NCI-H146 (cell line): ENCODE data around the gene MET.
A peak's percentile ranks its signal among the peaks of the same experiment; 100 is the strongest.

ENCODE experiments used
- DNase-seq: peaks from one replicate; lab custom pipeline; 2025; lab: John Stamatoyannopoulos, UW

The MET gene

GRCh38 chr7:116783666-116784318 is 111.8 kb downstream of the MET start:
- DNase-seq, result no peak

DNA sequence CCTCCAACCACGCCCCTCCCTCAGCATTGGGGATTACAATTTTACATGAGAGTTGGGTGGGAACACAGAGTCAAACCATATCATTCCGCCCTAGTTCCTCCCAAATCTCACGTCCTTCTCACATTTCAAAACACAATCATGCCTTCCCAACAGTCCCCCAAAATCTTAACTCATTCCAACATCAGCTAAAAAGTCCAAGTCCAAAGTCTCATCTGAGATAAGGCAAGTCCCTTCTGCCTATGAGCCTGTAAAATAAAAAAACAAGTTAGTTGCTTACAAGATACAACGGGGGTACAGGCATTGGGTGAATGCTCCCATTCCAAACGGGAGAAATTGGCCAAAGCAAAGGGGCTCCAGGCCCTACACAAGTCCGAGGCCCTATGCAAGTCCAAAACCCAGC is 112.7 kb downstream of the MET start:
- DNase-seq, result no peak

- no peak for DNase-seq
Observed at GRCh38 chr7:116785843-116786242, 113.8 kb downstream of the MET start.

DNA sequence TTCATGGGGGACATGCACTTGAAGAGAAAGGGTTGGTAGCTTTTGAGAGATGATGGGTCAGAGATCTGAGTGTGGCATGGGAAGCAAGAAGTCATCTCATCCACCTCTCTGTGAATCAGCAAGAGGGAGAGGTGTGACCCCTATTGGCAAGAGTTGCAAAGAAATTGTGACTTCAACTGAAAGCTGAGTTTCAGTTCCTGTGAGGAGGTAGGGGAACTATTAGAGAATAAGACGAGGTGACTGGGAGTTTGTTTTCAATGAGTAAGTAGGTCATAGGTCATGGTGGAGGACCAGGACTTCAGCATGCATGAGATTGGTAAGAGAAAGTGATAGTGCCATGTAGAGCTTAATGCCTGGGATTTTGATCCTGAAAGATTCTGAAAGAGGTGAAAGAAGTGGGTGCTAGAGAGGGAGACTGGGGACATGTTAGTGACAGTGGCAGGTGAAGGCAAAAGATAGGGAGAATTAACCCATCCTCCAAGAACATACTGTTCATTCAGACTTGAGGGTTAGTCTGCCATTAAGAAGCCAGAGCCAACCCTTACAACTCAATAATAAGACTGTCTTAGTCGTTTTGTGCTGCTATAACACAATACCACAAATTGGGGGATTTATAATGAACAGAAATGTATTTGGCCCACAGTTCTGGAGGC is 114.9 kb downstream of the MET start:
- DNase-seq, result no peak

DNA sequence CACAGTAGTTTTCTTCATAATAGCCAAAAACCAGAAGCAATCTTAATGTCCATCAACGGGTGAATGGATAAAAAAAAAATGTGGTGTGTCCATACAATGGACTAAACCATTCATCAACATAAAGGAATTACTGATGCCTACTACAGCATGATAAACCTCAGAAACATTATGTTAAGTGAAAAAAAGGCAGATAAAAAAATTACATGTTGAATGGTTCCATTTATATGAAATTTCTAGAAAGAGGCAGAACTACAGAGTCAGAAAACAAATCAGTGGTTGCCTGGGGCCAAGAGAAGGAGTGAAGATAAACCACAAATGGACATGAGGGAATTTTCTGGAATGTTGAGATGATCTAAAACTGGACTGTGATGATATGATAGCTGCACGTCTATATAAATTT is 115.9 kb downstream of the MET start:
- no peak for DNase-seq

DNA sequence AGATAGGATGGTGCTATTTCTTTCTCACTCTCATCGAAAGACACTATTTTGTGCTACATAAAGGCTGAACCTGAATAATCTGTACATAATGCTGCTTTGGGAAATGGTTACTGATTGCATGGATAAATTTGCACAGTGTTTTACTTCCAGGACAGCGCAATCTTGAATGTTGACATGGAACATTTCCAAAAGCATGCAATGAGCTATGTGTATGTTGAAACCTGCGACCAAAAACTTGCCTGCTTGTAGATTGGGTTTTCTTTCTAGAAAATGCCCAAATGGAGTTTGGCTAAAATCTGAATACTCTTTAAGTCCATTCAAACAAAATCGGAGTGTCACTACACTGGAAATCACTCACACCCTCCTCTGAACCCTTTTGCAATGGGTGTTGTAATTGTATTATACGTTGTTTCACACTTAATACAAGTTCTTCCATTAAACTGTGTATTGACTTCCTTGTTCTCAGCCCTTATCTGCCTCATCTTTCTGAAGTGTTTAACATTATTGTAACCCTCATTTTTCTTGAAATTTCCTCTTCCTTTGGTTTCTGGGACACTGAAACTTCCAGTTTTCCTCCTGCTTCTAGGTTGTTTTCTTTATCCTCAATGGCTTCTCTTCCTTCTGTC is 116.7 kb downstream of the MET start:
- no peak for DNase-seq

- no peak for DNase-seq
Observed at GRCh38 chr7:116790025-116790424, 118.0 kb downstream of the MET start.

GRCh38 chr7:116792813-116793212 is 120.8 kb downstream of the MET start:
- DNase-seq, result no peak

- no peak for DNase-seq
Observed at GRCh38 chr7:116793795-116794340, 121.9 kb downstream of the MET start.

DNA sequence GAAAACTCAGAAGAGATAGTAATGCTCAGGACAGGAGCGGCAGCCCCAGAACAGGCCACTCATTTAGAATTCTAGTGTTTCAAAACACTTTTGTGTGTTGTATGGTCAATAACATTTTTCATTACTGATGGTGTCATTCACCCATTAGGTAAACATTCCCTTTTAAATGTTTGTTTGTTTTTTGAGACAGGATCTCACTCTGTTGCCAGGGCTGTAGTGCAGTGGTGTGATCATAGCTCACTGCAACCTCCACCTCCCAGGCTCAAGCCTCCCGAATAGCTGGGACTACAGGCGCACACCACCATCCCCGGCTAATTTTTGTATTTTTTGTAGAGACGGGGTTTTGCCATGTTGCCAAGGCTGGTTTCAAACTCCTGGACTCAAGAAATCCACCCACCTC is 124.5 kb downstream of the MET start:
- DNase-seq, result no peak

DNA sequence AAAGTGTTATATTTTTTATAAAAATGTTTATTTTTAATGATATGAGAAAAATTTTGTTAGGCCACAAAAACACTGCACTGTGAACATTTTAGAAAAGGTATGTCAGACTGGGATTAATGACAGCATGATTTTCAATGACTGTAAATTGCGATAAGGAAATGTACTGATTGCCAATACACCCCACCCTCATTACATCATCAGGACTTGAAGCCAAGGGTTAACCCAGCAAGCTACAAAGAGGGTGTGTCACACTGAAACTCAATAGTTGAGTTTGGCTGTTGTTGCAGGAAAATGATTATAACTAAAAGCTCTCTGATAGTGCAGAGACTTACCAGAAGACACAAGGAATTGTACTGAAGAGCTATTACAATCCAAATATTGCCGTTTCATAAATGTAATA is 125.6 kb downstream of the MET start:
- no peak for DNase-seq

DNA sequence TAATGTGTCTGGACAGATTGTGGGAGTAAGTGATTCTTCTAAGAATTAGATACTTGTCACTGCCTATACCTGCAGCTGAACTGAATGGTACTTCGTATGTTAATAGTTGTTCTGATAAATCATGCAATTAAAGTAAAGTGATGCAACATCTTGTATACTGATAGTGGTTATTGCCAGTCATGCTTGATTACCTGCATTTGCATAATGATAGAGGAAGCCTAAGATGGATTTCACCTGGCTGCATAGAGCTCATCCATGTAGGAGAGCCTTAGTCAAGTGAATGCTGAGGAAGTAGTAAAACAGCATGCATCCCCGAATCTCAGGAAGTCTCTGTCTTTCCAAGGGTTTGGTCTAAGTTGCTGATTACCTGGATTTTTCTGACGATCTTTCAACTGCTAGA is 126.2 kb downstream of the MET start:
- DNase-seq, result no peak

DNA sequence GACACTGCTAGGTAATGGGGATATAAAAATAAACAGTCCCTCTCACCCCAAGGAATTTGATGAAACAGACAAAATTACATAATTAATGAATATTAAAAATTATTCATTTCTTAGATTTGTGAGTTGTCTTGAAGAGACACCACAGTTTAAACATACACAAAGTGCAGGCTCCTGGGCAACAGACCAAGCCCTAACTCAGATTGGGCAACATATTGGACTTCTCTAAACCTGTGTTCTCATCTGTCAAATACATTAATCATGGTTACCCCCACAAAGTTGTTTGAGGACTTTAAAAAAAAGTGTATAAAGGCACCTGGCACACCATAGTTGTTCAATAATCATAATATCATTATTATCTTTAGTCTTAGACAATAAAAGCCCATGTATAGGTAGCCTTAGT is 127.9 kb downstream of the MET start:
- no peak for DNase-seq

GRCh38 chr7:116800594-116800993 is 128.6 kb downstream of the MET start:
- DNase-seq, result no peak

DNA sequence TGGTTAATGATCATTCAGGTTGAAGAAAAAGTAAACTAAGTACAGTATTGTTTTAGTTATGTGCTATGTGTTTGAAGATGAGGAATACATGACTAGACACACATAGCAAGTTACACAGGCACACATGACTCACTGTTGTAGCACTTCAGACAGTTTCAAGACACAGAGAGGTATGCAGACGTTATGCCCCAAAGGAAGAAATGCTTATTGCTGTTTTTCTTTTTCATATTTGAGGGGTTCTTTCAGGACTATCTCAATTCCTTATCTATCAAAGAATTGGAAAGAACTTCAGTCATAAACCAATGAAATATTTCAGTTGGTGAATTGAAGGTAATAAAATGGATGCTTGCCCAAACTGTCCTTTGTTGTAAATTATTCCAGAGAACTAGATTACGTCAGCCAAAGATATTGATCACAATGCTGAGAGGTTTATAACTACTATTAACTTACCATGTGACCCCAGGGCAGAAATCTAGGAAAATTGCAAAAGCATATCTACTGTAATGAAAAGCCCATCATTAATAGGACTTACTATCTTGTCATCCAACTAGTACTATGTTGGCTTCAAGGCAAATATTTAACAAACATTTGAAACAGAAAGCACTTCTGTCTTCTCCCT is 129.2 kb downstream of the MET start:
- DNase-seq, result peak; percentile 14

- DNase-seq, result no peak
Observed at GRCh38 chr7:116802144-116802745, 130.2 kb downstream of the MET start.

GRCh38 chr7:116802746-116803152 is 130.8 kb downstream of the MET start:
- peak; percentile 12 for DNase-seq

DNA sequence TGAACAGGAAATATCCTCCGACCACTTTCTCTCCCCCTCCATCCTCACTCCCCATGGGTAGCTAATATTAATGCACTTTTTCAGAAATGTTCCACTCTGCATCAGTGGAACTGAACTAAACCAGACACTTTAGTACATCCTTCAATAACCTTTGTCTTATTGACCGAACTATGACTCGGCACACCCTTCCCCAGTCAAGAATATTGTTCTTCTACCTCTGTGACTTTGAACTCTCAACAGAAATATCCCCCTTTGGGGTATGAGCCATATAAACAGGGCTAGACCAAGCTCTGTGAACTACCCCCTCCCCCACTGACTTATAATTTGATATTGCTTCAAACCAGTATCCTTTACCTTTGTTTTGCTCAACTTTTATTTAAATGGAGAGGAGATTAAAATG is 132.5 kb downstream of the MET start:
- no peak for DNase-seq

GRCh38 chr7:116805100-116805544 is 133.1 kb downstream of the MET start:
- no peak for DNase-seq

GRCh38 chr7:116806046-116806944 is 134.3 kb downstream of the MET start:
- DNase-seq, result no peak

- no peak for DNase-seq
Observed at GRCh38 chr7:116807011-116807560, 135.1 kb downstream of the MET start.
